Esophagus muscularis mucosa (tissue), 4 donors: ENCODE data around the gene TAP1. TPM values are rescaled to one million over a fixed set of nuclear protein-coding genes. Genes with fewer than 3 reads are reported as not detected.
A peak's percentile ranks its signal among the peaks of the same experiment; 100 is the strongest.

ENCODE experiments used
- DNase-seq: peaks from one replicate; pipeline ENCODE4 v3.0.0-alpha.2; 2017; ENCODE audit errors: extremely low spot score
- H3K27ac ChIP-seq, 4 donors: fragments of 200-600 bp; sonication (generic); replicated peaks in 1 of 4; 1 replicate in 3 of 4; 2 replicates in 1 of 4; pipeline ENCODE4 v1.5.1; 2016 to 2019; ENCODE audit warnings: mild to moderate bottlenecking in 1 of 4
- H3K27me3 ChIP-seq, 4 donors: fragments of 200-600 bp; sonication (generic); one replicate each; pipeline versions ENCODE4 v1.5.1 to v1.6.0; 2016 to 2019
- H3K36me3 ChIP-seq, 4 donors: fragments of 200-600 bp; sonication (generic); one replicate each; pipeline ENCODE4 v1.5.1; 2016 to 2019
- H3K4me1 ChIP-seq, 4 donors: fragments of 200-600 bp; sonication (generic); one replicate each; pipeline ENCODE4 v1.5.1; 2016 to 2019
- H3K4me3 ChIP-seq, 4 donors: fragments of 200-600 bp; sonication (generic); 1 replicate in 2 of 4; 2 replicates in 2 of 4; pipeline ENCODE4 v1.5.1; 2016 to 2019; ENCODE audit warnings: mild to moderate bottlenecking in 4 of 4, moderate library complexity in 1 of 4
- H3K9me3 ChIP-seq, 4 donors: fragments of 200-600 bp; sonication (generic); 1 replicate in 3 of 4; 2 replicates in 1 of 4; pipeline ENCODE4 v1.5.1; 2016 to 2019
- CTCF ChIP-seq, 3 experiments: fragments of 200-600 bp in 2 of 3; fragments of 450-650 bp in 1 of 3; sonication (generic) in 2 of 3; IDR thresholded peaks; one replicate each; pipeline ENCODE4 v1.5.1; 2017 to 2019; ENCODE audit warnings: antibody characterized with exemption in 3 of 3, mild to moderate bottlenecking in 2 of 3, moderate library complexity in 1 of 3
- EP300 ChIP-seq: sonication (generic); formaldehyde crosslinking; IDR thresholded peaks from one replicate; pipeline ENCODE4 v1.6.1; 2017; ENCODE audit warnings: antibody characterized with exemption
- POLR2A ChIP-seq: fragments of 450-650 bp; IDR thresholded peaks from one replicate; pipeline ENCODE4 v1.6.1; 2017; ENCODE audit warnings: antibody characterized with exemption, moderate library complexity, mild to moderate bottlenecking, low read depth
- POLR2AphosphoS5 ChIP-seq, 2 donors: sonication (generic); formaldehyde crosslinking; IDR thresholded peaks; one replicate each; pipeline ENCODE4 v1.6.1; 2017; ENCODE audit warnings: antibody characterized with exemption in 2 of 2
- WGBS: methylation state at CpG from one replicate; pipeline ENCODE4 v1.1.5; 2018; 5-methylcytosine and 5-hydroxymethylcytosine counted together
- intact Hi-C: fragments of 100-400 bp; cut with DNase I; formaldehyde crosslinking; loops from one replicate; pipeline ENCODE4 v1.15.1; 2023
- total RNA-seq, 4 donors: library from RNA; depleted of rRNA; stranded (reverse); fragments of >200 nt; gene quantifications; one replicate each; pipeline versions ENCODE4 v1.1.0 to v1.2.1, GENCODE V29; 2016

The TAP1 gene
- total RNA-seq, 4 donors from 2014 or later, result 28.7 to 45.7 (median 34.8) TPM

- Histone ChIP-seq H3K27ac (peak overlapping the region in 2 of 4 donors; percentile 85 to 86), H3K9me3 (no peaks in the 10 kb centered on the region), H3K27me3 (no peaks in the 10 kb centered on the region), H3K4me3 (no peak overlapping the region), H3K36me3 (peaks cover 9 to 45% (median 33%) of the 10 kb centered on the region in 4 donors), H3K4me1 (peaks cover 30 to 55% (median 46%) of the 10 kb centered on the region in 4 donors)
- peak; percentile 53 for DNase-seq
- TF ChIP-seq POLR2AphosphoS5 (IDR thresholded peaks at IDR 0.05), result no peak
- no peak for TF ChIP-seq POLR2A
- no peak for TF ChIP-seq EP300
- TF ChIP-seq CTCF (IDR thresholded peaks at IDR 0.05), result no peak
- 93% methylated on average over 6 of the region's 6 CpGs for WGBS
- intact Hi-C loops, result no loop called here
These were observed 11.4 kb downstream of the TAP1 start for GRCh38 chr6:32842021-32842650.

- intact Hi-C loops, result no loop called here
- Histone ChIP-seq H3K36me3 (peaks cover 0 to 39% (median 25%) of the 10 kb centered on the region in 4 donors), H3K4me3 (no peak overlapping the region), H3K9me3 (no peaks in the 10 kb centered on the region), H3K4me1 (peaks cover 30 to 59% (median 41%) of the 10 kb centered on the region in 4 donors), H3K27me3 (no peaks in the 10 kb centered on the region), H3K27ac (peak overlapping the region in 2 of 4 donors; percentile 5 to 86)
- WGBS, result 87% methylated on average over 9 of the region's 9 CpGs
- peak; percentile 70 for DNase-seq
- TF ChIP-seq EP300, result no peak
- no peak for TF ChIP-seq POLR2A
- TF ChIP-seq POLR2AphosphoS5 (IDR thresholded peaks at IDR 0.05), result no peak
- TF ChIP-seq CTCF (IDR thresholded peaks at IDR 0.05), result no peak
These were observed 12.8 kb downstream of the TAP1 start for GRCh38 chr6:32840604-32841246.

- TF ChIP-seq POLR2AphosphoS5 (IDR thresholded peaks at IDR 0.05), result no peak
- TF ChIP-seq POLR2A, result no peak
- TF ChIP-seq CTCF (IDR thresholded peaks at IDR 0.05), result no peak
- TF ChIP-seq EP300, result no peak
- Histone ChIP-seq H3K36me3 (peaks cover 9 to 47% (median 30%) of the 10 kb centered on the region in 4 donors), H3K4me1 (peaks cover 23 to 47% (median 29%) of the 10 kb centered on the region in 4 donors), H3K4me3 (no peak overlapping the region), H3K9me3 (no peaks in the 10 kb centered on the region), H3K27ac (peak overlapping the region; percentile 86 to 96 (median 92)), H3K27me3 (no peaks in the 10 kb centered on the region)
- intact Hi-C loops, result loop anchor here (5.0 kb wide), 1 partner anchor 138 kb away; no protein-coding TSS in a partner anchor
- WGBS, result 78% methylated on average over 15 of the region's 15 CpGs
- peak; percentile 81 for DNase-seq
These were observed 14.1 kb downstream of the TAP1 start for GRCh38 chr6:32839356-32839755.

- Histone ChIP-seq H3K4me1 (peaks cover 20 to 46% (median 26%) of the 10 kb centered on the region in 4 donors), H3K9me3 (no peaks in the 10 kb centered on the region), H3K27ac (peak within 1 kb of the TSS; percentile 86 to 96 (median 92)), H3K27me3 (no peaks in the 10 kb centered on the region), H3K4me3 (peak within 1 kb of the TSS; percentile 63 to 94 (median 82)), H3K36me3 (peaks cover 9 to 57% (median 31%) of the 10 kb centered on the region in 4 donors)
- intact Hi-C loops, result loop anchor here (1.0 to 5.0 kb wide), 2 partner anchors 29 to 139 kb away; no protein-coding TSS in a partner anchor
- WGBS, result 0% methylated on average over 14 of the region's 57 CpGs
- TF ChIP-seq POLR2AphosphoS5 (IDR thresholded peaks at IDR 0.05), result peak; percentile 82 to 90
- no peak for TF ChIP-seq EP300
- peak; percentile 94 to 99 (median 98) for TF ChIP-seq CTCF (IDR thresholded peaks at IDR 0.05)
- no peak for TF ChIP-seq POLR2A
- peak; percentile 98 for DNase-seq
These were observed 15.2 kb downstream of the TAP1 start, which contains the start of gene TAP2 for GRCh38 chr6:32838114-32838958. TAP2 (minus strand) TSS chr6:32838739; CDS start chr6:32838233, 506 bp downstream.
